ENCODE results near the gene WDR83. TPM values are rescaled to one million over a fixed set of nuclear protein-coding genes. Genes with fewer than 3 reads are reported as not detected.

Gene WDR83
- total and polyA plus RNA-seq, 2 of the 8 experiments (the other 6 are each of a cell fraction or from before 2014, with no cell fraction given): 12.6 to 15.3 TPM

DNA sequence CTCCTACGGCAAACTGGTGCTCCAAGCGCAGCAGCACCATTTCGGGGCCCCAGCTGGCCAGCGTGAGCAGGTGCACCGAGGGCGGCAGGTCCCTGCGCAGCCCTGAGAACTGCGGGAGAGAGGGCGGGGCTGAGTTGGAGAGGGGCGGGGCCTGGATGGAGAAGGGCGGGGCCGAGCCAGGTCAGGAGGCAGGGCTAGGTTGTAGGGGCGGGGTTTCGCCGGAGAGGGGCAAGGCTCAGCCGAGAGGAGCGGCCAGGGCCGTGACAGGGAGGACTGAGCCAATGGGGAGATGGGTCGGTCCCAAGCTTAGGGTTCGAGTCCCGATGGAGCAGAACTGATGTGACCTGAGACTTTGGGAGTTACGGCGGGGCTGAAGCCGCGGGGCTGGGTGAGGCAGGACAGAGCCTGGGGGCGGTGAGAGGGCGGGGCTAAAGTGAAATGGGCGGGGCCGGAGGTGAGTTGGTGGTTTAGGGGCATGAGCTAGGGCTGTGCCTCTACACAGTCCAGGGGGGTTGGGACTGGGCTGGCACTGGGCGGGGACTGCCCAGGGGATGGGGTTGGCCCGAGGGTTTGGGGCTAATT, 19.0 kb upstream of the WDR83 start:
- no peak overlapping the region; the same call in 1 of the 2 replicates for H3K18ac ChIP-seq (ENCODE audit: extremely low read depth, low read length)
- H3K4me3 ChIP-seq (ENCODE audit: extremely low read depth in 1 of 4, insufficient read depth in 2 of 4, low read depth in 3 of 4, low read length in 4 of 4): peak overlapping the region in 1 of 4 experiments; percentile 40; a peak in 2 of 8 replicates
- H2AFZ ChIP-seq (ENCODE audit: low read length): no peak overlapping the region
- no peak overlapping the region for H4K91ac ChIP-seq (replicated peaks; ENCODE audit: insufficient read length, low read length)
- no peak overlapping the region for H3K4me2 ChIP-seq (ENCODE audit: insufficient read depth in 1 of 2, low read depth in 2 of 2, low read length in 2 of 2)
- H3K36me3 ChIP-seq (ENCODE audit: control insufficient read depth in 2 of 4, insufficient read depth in 4 of 4, low read length in 3 of 4): peaks cover 0 to 4% (median 0%) of the 10 kb centered on the region in 4 experiments; a peak in 2 of 8 replicates
- H3K23ac ChIP-seq (ENCODE audit: insufficient read length): no peak overlapping the region
- FAIRE-seq (no peak), DNase-seq (ENCODE audit: low read depth in 1 of 2, low spot score in 2 of 2) (peak; percentile 80 to 86)
- H2BK20ac ChIP-seq (ENCODE audit: low read length): no peak overlapping the region
- no peaks in the 10 kb centered on the region for H3K4me1 ChIP-seq (replicated peaks in 1 of 4; ENCODE audit: control insufficient read depth in 3 of 4, insufficient read depth in 4 of 4, low read length in 3 of 4)
- no peak overlapping the region; a peak in 1 of 7 replicates for H3K9ac ChIP-seq (replicated peaks in 1 of 4; ENCODE audit: extremely low read depth in 1 of 4, low read depth in 3 of 4, low read length in 3 of 4)
- H2BK120ac ChIP-seq (replicated peaks; ENCODE audit: low read depth, low read length): no peak overlapping the region
- H3K79me2 ChIP-seq (ENCODE audit: control insufficient read depth in 1 of 2, insufficient read depth in 2 of 2, low read length in 2 of 2): no peaks in the 10 kb centered on the region
- no peak overlapping the region for H3K4ac ChIP-seq (replicated peaks; ENCODE audit: insufficient read length, low read depth, low read length)
- CTCF ChIA-PET (ENCODE audit: partially characterized antibody): interaction anchor here (0.7 to 1.2 kb wide), 6 partner anchors 9 to 325 kb away, joined by 3 to 5 read pairs (median 3); no protein-coding TSS in a partner anchor
- TF ChIP-seq, protein P1, sequence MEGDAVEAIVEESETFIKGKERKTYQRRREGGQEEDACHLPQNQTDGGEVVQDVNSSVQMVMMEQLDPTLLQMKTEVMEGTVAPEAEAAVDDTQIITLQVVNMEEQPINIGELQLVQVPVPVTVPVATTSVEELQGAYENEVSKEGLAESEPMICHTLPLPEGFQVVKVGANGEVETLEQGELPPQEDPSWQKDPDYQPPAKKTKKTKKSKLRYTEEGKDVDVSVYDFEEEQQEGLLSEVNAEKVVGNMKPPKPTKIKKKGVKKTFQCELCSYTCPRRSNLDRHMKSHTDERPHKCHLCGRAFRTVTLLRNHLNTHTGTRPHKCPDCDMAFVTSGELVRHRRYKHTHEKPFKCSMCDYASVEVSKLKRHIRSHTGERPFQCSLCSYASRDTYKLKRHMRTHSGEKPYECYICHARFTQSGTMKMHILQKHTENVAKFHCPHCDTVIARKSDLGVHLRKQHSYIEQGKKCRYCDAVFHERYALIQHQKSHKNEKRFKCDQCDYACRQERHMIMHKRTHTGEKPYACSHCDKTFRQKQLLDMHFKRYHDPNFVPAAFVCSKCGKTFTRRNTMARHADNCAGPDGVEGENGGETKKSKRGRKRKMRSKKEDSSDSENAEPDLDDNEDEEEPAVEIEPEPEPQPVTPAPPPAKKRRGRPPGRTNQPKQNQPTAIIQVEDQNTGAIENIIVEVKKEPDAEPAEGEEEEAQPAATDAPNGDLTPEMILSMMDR (IDR thresholded peaks at IDR 0.05; ENCODE audit: control extremely low read depth in 1 of 3, insufficient read depth in 1 of 3, low read depth in 1 of 3, low read length in 3 of 3): peak in 1 of 3 experiments; percentile 20; a peak in 1 of 4 replicates
- TF ChIP-seq RAD21 (IDR thresholded peaks at IDR 0.05 in 1 of 2, conservative IDR thresholded peaks at IDR 0.05 in 1 of 2; ENCODE audit: low read depth in 2 of 2, low read length in 2 of 2) (0 out of 4 replicates have a peak, but pooled peaks of 1 of the 2 experiments have one; percentile 2), ASH2L (IDR thresholded peaks at IDR 0.05; ENCODE audit: low read length) (no peak)
- no peak overlapping the region for H3K14ac ChIP-seq (ENCODE audit: insufficient read length)
- no peak overlapping the region; the same call in 1 of the 2 replicates for H4K8ac ChIP-seq (ENCODE audit: extremely low read depth, insufficient read depth, low read length)
- H3K23me2 ChIP-seq (ENCODE audit: low read depth, low read length): no peaks in the 10 kb centered on the region
- H4K20me1 ChIP-seq (replicated peaks in 1 of 2; ENCODE audit: control insufficient read depth in 1 of 2, insufficient read depth in 2 of 2, low read length in 2 of 2): no peaks in the 10 kb centered on the region
- H3K27me3 ChIP-seq (replicated peaks in 1 of 4; ENCODE audit: control insufficient read depth in 3 of 4, extremely low read depth in 1 of 4, insufficient read depth in 3 of 4, low read length in 3 of 4): no peaks in the 10 kb centered on the region
- H2BK15ac ChIP-seq (ENCODE audit: low read length): no peak overlapping the region
- no peak overlapping the region for H4K5ac ChIP-seq (ENCODE audit: insufficient read length, low read depth, low read length)
- WGBS, 2 experiments (ENCODE audit: extremely low coverage in 1 of 2, insufficient coverage in 1 of 2, insufficient read length in 1 of 2, insufficient replicate concordance in 2 of 2, low coverage in 1 of 2, low lambda C conversion rate in 2 of 2, missing lambda C conversion rate in 1 of 2): 80% methylated on average over 12 of the region's 31 CpGs; no CpG with 5 or more reads in 1 of the 2 experiments
- no peak overlapping the region for H2AK5ac ChIP-seq (ENCODE audit: low read depth, low read length)
- H2BK12ac ChIP-seq (ENCODE audit: low read depth, low read length): no peak overlapping the region
- H3K9me3 ChIP-seq (ENCODE audit: insufficient read depth in 2 of 2, low read depth in 1 of 2, low read length in 1 of 2): peaks cover 0 to 4% of the 10 kb centered on the region in 2 experiments; a peak in 1 of 4 replicates
- no peaks in the 10 kb centered on the region for H3K79me1 ChIP-seq (ENCODE audit: low read depth, low read length)
- H3K27ac ChIP-seq (ENCODE audit: low read depth, low read length): no peak overlapping the region
- no peak overlapping the region for H3K56ac ChIP-seq (replicated peaks; ENCODE audit: insufficient read length, low read depth, low read length)
- POLR2A ChIA-PET (ENCODE audit: partially characterized antibody): interaction anchor here (0.6 to 2.5 kb wide), 8 partner anchors 8 to 208 kb away, joined by 3 to 9 read pairs (median 3); partner anchors contain the start of genes DHPS, ZNF490 and ZNF791
- H2BK5ac ChIP-seq (ENCODE audit: low read depth, low read length): no peak overlapping the region

All from H1 (cell line).